COLO829 (cell line): ENCODE data around the gene RBM39.
"Not testable (repeated sequence)": the region's sequence is repeated elsewhere in the genome, so short reads cannot be mapped to it uniquely, and the experiment has no call there.

Experiments used
- DNase-seq: peaks from one replicate; pipeline ENCODE4 v3.0.0; 2012; ENCODE audit warnings: low spot score

Gene RBM39

DNA sequence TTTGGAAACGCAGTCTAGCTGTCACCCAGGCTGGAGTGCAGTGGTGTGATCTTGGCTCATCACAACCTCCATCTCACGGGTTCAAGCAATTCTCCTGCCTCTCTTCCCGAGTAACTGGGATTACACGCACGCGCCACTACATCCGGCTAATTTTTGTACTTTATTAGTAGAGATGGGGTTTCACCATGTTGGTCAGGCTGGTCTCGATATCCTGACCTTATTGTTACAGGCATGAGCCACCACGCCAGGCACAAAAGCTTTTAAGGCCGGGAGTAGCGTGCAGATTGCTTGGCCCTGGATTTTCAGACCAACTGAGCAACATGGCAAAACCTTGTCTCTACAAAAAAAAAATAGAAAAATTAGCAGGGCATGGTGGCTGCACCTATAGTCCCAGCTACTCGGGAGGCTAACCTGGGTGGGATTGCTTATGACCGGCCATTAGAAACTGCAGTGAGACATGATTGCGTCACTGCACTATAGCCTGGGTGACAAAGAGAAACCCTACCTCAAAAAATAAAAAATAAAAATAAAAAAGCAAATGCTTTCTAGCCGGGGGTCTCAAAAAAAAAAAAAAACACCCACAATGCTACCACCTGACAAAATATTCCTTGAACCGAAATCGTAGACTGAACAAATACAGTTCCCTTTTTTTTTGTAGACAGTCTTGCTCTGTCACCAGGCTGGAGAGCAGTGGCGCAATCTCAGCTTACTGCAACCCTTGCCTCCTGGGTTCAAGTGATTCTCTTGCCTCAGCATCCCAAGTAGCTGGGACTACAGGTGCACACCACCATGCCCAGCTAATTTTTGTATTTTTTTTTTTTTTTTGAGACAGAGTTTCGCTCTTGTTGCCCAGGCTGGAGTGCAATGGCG, 15.0 kb downstream of the RBM39 start:
- DNase-seq, result no peak

DNA sequence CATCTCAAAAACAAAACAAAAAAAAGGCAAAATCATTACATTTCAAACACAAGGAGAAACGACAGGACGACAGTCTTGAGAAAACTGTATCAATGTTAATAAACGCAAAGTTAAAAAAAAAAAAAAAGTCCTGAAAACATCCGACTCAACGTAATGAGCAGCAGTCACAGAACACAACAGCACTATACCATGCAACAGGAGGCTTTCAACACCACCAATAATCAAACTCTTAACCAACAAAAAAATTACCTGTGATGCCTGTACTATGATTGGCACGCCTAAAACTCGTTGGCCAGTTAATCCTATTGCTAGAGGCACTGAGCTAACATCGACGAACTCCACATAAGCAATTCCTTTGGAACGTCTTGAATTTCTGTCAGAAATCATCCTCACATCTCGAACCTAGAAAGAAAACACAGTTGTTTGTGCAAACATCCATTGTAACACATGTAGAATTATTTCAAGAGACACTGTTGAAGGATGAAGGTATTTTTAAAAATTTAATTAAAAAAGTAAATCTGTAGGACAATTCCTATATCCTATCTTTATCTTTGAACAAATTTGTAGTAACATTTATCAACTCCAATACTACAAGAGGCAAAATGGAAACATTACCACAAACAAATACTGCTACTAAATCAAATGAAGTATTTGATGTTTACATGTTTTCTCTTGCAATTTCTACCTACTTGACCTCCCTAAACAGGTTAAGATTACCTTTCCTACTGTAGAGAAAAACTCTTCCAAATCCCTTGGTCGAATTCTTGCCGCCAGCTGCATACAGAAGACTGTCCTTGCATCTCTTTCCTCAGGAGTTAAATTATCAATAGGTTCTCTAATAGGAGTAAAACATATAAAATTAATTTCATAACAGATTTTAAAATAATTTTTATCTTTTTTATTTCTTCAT, 17.5 kb downstream of the RBM39 start:
- no peak for DNase-seq

DNA sequence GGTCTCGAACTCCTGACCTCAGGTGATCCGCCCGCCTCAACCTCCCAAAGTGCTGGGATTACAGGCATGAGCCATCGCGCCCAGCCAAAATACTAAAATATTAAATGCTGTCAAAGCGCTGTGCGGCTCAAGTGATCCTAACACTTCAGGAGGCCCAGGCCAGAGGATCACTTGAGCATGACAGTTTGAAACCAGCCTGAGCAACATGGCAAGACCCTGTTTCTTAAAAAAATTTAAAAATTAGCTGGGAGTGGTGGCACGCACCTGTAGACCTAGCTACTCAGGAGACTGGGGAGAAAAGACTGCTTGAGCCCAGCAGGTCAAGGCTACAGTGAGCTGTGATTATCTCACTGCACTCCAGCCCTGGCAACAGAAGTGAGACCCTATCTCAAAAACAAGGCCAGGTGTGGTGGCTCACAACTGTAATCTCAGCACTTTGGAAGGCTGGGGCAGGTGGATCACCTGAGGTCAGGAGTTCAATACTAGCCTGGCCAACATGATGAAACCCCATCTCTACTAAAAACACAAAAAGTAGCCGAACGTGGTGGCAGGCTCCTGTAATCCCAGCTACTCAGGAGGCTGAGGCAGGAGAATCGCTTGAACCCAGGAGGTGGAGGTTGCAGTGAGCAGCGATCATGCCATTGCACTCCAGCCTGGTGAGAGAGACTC, 18.3 kb downstream of the RBM39 start:
- not testable (repeated sequence) for DNase-seq

DNA sequence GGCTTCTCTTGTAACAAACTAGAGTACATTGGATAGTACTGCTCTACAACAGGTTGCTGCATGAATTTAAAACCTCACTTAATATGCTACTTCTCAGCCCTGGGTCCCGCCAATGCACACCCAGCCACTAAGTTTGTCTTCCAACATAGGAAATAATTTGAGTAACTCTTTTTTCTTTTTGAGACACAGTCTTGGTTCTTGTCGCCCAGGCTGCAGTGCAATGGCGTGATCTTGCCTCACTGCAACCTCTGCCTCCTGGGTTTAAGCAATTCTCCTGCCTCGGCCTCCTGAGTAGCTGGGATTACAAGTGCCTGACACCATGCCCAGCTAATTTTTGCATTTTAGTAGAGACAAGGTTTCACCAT, 18.8 kb downstream of the RBM39 start:
- DNase-seq, result not testable (repeated sequence)

DNA sequence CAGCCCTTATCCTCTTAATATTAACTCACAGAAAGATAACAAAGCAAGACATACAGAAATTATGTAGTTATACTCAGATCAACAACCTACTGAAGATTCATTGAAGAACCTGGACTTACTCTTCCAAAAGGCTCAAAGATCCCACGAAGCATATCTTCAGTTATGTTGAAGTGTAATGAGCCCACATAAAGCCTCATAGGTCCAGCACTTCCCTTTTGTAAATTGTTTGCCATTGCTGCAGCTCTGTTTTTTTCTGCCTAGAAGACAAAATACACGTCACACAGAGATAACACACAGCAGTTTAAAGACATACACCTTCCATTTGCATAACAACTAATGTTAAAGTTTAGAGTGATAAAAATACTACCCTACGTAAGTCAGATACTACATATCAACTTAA, 20.4 kb downstream of the RBM39 start:
- DNase-seq, result no peak

DNA sequence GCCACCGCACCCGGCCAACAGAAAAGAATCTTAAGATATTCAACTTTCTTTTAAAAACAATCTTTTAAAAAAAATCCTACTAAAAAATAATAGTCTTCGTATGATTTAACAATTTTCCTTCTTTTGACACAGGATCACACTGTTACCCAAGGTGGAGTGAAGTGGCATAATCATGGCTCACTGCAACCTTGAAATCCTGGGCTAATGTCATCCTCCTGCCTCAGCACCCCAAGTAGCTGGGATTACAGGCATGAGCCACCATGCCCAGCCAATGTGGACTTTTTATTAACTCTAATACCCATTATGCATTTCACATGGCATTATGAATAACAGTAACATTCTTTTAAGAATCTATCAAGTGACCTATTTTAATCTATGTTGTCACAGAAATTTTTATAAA, 20.8 kb downstream of the RBM39 start:
- no peak for DNase-seq

DNA sequence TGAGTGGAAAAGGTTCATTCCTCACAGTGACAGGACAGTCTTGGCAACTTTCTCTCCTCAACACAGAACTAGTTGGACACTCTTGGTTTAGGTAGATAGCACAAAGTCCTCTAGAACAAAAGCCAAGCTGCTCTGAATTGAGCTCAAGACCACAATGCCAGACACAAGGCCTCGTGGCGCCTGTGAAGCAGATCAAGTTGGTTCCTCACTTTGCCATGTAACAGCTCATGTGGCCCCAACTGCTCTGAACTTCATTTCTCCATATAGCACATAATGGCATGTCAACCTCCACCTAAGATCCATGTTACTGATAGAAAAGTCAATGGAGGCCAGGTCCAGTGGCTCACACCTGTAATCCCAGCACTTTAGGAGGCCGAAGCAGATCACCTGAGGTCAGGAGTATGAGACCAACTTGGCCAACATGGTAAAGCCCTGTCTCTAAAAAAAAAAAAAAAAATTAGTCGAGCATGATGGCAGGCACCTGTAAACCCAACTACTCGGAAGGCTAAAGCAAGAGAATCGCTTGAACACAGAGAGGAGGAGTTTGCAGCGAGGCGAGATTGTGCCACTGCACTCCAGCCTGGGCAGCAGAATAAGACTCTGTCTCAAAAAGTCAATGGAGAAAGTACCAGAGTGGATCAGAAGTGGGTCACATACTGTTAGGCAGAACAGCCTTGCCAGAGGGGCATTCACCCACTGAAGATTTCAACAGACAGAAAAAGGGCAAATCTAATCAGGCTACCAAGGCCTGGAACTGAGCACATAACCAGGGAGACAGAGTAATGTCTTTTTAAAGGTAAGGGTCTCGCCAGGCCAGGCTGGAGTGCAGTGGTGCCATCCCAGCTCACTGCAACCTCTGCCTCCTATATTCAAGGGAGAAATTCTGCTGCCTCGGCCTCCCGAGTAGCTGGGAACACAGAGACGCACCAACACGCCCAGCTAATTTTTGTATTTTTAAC, 21.6 kb downstream of the RBM39 start:
- DNase-seq, result no peak

DNA sequence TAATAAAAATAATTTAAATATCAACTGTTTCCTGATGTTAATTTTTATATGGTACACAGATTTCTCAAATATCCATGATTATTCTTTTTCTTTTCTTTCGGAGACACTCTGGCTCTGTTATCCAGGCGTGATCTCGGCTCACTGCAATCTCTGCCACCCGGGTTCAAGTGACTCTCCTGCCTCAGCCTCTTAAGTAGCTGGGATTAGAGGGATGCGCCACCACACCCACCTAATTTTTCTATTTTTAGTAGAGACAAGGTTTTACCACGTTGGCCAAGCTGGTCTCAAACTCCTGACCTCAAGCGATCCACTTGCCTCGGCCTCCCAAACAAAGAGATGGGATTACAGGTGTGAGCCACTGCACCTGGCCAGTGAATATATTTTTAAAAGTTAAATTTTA, 22.3 kb downstream of the RBM39 start:
- no peak for DNase-seq

DNA sequence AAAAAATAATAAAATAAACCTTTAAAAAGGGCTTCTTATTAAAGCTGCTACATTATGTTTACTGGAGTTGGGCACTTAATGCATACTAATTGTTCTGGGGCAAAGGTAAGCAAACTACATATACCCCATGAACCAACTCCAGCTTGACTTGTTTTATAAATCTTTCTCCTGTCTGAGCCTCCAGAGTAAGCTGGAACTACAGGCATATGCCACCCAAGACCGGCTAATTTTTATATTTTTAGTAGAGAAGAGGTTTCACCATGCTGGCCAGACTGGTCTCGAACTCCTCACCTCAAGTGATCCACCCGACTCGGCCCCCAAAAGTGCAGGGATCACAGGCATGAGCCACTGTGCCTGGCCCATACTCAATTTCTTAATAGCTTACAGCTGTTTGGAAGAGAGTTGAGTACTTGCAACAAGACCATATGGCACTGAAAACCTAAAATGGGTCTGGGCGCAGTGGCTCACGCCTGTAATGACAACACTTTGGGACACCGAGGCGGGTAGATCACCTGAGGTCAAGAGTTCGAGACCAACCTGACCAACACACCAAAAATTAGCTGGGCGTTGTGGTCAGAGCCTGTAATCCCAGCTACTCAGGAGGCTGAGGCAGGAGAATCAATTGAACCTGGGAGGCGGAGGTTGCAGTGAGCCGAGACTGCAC, 23.0 kb downstream of the RBM39 start:
- no peak for DNase-seq

DNA sequence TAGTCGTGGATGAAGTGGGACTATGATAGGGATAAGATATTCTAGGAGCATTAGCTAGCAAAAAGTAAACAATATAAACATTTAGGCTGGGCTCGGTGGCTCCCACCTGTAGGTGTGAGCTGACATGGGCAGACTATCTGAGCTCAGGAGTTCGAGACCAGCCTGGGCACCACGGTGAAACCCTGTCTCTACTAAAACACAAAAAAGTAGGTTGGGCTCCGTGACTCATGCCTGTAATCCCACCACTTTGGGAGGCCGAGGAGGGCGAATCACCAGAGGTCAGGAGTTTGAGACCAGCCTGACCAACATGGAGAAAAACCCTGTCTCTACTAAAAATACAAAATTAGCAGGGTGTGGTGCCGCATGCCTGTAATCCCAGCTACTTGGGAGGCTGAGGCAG, 23.7 kb downstream of the RBM39 start:
- not testable (repeated sequence) for DNase-seq

DNA sequence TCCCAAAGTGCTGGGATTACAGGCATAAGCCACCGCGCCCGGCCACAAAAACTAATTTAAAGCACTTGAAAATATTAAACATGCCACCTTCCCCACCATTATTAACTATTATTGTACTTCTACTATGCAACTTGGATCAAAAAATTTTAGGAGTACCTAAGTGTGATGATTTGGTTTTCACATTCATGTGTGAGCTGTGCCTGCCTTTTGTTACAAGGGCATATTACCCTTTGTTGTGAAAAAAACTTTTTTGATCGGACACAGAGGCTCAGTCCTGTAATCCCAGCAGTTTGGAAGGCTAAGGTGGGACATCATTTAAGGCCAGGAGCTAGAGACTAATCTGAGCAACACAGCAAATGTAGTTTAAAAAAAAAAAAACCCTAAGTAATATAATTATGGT, 25.7 kb downstream of the RBM39 start:
- DNase-seq, result no peak

DNA sequence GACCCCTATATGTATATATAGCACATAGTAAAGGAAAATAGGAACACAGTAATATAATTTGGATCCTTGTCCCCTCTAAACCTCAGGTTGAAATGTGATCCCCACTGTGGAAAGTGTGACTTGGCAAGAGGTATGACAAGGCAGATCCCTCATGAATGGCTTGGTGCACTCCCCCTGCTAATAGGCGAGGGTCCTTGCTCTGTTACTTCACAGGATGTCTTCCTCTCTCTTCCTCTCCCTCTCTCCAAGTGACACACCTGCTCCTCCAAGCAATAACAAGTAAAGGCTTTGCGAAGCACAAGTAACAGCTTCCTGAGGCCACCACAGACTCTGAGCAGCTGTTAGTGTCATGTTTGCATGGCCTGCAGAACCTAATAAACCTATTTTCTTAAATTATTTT, 26.4 kb downstream of the RBM39 start:
- no peak for DNase-seq

DNA sequence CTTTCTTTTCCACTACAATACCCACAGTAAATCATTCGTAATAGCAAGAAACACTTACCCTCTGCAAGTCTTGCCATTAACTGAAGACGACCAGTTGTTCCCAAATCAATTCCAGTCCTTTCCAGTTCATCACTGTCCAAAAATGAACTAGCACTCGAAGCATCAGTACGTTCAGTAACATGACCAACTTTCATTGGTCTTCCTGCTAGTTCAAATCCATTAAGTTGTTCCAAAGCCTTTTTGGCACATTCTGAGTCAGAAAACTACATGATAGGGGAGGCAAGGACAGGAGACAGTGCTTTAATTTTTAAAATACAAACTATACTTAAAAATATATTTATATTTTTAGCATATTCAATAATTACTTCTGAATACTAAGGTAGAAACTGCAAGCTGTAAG, 27.9 kb downstream of the RBM39 start:
- DNase-seq, result no peak

DNA sequence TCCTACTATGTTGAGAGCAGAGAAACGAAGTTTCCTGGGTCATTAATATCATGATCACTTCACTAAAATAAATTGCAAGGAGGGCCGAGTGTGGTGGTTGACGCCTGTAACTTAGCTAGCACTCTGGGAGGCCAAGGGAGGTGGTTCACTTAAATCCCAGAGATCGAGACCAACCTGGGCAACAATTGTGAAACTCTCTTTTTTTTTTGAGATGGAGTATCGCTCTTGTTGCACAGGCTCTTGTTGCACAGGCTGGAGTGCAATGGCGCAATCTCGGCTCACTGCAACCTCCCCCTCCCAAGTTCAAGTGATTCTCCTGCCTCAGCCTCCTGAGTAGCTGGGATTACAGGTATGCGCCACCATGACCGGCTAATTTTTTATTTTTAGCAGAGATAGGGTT, 28.9 kb downstream of the RBM39 start:
- not testable (repeated sequence) for DNase-seq

DNA sequence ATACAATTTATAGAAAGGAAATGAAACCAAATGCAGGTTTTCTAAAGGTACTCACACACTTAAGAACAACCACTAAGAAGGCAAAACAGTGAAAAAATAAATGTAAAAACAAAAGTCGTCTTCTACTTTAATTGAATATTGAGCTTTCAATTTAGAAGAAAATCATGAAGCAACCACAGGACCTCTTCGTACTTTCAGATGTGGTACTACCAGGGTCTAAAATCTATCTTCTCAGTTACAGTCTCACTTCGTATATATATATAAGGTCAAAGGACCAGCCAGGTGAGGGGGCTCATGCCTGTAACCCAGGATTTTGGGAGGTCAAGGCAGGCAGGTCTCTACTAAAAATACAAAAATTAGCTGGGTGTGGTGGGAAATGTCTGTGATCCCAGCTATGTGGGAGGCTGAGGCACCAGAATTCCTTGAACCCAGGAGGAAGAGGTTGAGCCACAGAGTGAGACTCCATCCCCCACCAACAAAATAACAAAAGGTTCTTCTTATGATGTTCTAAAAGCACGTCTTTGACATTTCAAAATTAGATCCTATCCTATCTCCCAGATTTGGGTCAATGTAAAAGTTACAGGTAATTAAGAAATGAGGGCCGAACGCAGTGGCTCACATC, 30.4 kb downstream of the RBM39 start:
- no peak for DNase-seq

DNA sequence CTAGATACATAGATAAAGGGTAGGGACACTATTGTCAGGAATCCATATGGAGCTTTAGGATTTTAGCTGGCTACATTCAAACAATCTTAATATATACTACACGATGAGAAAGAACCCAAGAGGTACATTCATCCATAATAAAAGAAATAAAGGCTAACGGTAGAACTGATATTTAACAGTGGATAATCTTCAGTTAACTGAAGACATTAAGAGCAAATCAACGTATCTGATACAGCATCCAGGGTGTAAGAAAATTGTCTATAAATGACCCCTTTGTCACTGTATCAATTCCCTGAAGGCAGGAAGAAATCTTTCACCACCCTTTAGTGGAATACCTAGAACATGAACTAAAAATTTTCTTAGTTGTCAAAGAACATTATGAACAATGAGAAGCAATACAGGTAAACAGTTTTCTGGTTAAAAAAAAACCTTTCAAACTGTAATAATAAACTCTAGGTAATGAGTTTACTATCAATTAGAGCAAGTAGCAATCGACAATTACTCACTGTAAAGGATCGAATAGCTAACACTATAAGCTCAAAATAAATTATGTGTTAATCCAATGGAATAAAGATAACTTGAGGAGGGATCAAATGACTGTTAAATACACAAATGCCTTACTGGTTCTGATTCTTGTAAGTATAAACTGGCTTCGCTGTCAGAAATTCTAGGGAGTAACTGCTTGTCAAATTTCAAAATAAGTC, 31.0 kb downstream of the RBM39 start:
- DNase-seq, result no peak

DNA sequence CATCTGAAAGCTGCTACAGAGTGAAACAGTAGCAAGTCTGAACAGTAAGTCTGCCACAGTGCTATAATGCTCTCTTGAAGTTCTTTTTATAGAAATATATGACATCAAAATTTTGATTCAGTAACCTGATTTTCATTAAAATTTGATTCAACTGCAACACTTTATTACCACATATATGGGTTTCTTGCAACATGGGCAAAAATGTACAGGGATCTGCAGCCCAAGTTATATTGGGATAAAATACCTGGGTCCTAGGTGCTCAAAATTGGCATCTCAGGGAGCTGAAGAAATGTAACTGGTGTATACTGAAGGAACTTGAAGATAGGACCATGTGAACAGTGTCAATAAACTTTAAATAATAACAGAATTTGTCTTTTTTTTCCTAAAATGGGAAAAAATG, 32.0 kb downstream of the RBM39 start:
- no peak for DNase-seq

DNA sequence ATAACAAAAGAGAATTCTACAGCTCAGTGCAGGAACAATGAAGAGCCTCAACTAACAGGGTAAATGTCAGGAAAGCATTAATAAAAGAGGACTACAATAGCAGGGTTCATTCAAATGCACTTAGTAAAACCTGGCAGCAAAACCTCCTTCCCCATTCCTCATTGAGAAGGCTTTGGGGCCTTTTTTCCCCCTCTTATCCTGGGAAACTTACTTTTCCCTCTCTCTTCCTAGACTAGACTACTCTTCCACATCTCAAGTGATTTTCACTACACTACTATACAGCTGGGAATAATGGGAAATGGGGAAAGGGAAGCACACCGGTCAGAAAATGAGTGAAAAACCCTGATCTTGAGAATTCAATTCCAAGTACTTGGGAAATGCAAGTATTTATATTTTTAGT, 32.8 kb downstream of the RBM39 start:
- DNase-seq, result no peak

DNA sequence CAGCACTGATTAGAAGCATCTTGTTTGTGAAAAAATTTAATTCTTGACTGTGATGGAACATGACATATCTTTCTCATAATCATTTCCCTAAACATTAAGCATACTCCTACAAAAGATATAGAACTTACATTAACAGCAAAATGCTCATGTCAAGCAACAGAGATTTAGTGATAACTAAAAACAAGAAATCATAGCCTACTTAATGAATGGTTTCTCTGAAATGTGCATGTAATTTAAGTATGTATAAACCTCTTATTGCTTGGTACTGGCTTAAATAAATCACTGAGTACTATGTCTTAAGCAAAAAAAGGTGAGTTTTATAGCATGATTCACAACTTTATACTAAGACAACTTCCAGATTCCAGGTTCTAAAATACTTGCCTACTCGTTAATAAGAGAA, 33.6 kb downstream of the RBM39 start:
- DNase-seq, result no peak
